Sigmoid colon (tissue), 7 donors: Measurements from ENCODE around the gene IL17RD. TPM values are rescaled to one million over a fixed set of nuclear protein-coding genes. Genes with fewer than 3 reads are reported as not detected.

Source experiments
- DNase-seq: peaks from one replicate; pipeline ENCODE4 v3.0.0-alpha.2; 2019
- H3K27ac ChIP-seq, 4 donors: fragments of 200-600 bp; sonication (generic); one replicate each; pipeline ENCODE4 v1.5.1; 2016 to 2019; ENCODE audit warnings: mild to moderate bottlenecking in 1 of 4
- H3K27me3 ChIP-seq, 3 donors: fragments of 200-600 bp; sonication (generic); one replicate each; pipeline ENCODE4 v1.5.1; 2019; ENCODE audit warnings: mild to moderate bottlenecking in 1 of 3
- H3K36me3 ChIP-seq, 4 donors: fragments of 200-600 bp; sonication (generic); one replicate each; pipeline ENCODE4 v1.5.1; 2016 to 2019
- H3K4me1 ChIP-seq, 4 donors: fragments of 200-600 bp; sonication (generic); one replicate each; pipeline ENCODE4 v1.5.1; 2017 to 2019
- H3K4me3 ChIP-seq, 4 donors: fragments of 200-600 bp; sonication (generic); one replicate each; pipeline ENCODE4 v1.5.1; 2017 to 2019; ENCODE audit warnings: mild to moderate bottlenecking in 2 of 4, moderate library complexity in 1 of 4
- H3K9me3 ChIP-seq, 4 donors: fragments of 200-600 bp in 3 of 4; sonication (generic) in 3 of 4; one replicate each; pipeline versions ENCODE4 v1.5.1 to v1.6.1; 2013 to 2019
- EP300 ChIP-seq, 4 donors: sonication (generic); formaldehyde crosslinking; IDR thresholded peaks; one replicate each; pipeline ENCODE4 v1.6.1; 2017; ENCODE audit warnings: antibody characterized with exemption in 4 of 4
- POLR2A ChIP-seq, 2 donors: fragments of 450-650 bp; IDR thresholded peaks; one replicate each; pipeline ENCODE4 v1.6.1; 2016; ENCODE audit warnings: antibody characterized with exemption in 2 of 2, mild to moderate bottlenecking in 2 of 2, moderate library complexity in 2 of 2
- POLR2AphosphoS5 ChIP-seq, 4 donors: sonication (generic); formaldehyde crosslinking; IDR thresholded peaks; one replicate each; pipeline ENCODE4 v1.6.1; 2017; ENCODE audit warnings: antibody characterized with exemption in 4 of 4
- WGBS, 2 donors: extraction: QIAGEN DNeasy Blood & Tissue Kit; methylation state at CpG; one replicate each; pipeline ENCODE4 v1.1.7; 2013; 5-methylcytosine and 5-hydroxymethylcytosine counted together
- intact Hi-C: fragments of 100-400 bp; cut with DNase I; formaldehyde crosslinking; loops from one replicate; pipeline ENCODE4 v1.15.1; 2023
- polyA plus RNA-seq, 3 donors: library from polyadenylated mRNA; stranded (reverse); fragments of 200-250 nt; gene quantifications; one replicate each; pipeline ENCODE4 v1.2.3, GENCODE V29; 2013
- total RNA-seq, 4 donors: library from RNA; depleted of rRNA; stranded (reverse); fragments of >200 nt; gene quantifications; one replicate each; pipeline ENCODE4 v1.1.0, GENCODE V29; 2016
- TF ChIP-seq, protein P1 (sequence below), 4 experiments: fragments of 450-650 bp in 3 of 4; fragments of 200-600 bp in 1 of 4; IDR thresholded peaks; one replicate each; pipeline ENCODE4 v1.5.1; 2016 to 2019; ENCODE audit warnings: antibody characterized with exemption in 4 of 4, mild to moderate bottlenecking in 3 of 4, moderate library complexity in 2 of 4
- donor health status: healthy with polysubstance abuse.
- donor health status: Bipolar disorder and iron deficiency.
- donor health status: healthy.

Gene IL17RD
- total and polyA plus RNA-seq, 7 donors: under 0.01 to 46.8 (median 16.8) TPM

DNA sequence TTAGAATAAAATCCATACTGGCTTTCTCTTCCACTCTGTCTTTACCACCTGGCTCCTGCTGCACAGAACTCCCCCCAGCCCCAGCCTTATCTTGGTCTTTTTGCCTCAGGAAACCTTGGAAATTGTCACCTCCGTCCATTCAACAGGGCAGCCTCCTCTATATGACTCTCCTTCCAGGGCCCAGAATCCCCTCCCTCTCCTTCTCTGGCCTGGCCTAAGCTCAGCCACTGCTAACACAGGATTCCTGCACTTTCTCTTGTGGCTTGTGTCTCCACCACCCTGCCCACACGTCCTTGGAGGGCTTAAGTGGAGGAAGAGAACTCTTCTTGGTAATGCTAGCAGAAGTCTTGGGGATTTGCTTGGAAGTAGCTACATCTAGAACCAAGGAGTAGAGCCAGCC, 1.5 kb upstream of the IL17RD start:
- DNase-seq: no peak
- Histone ChIP-seq H3K4me1 (peaks cover 0 to 48% (median 23%) of the 10 kb centered on the region in 4 donors), H3K4me3 (no peak overlapping the region), H3K27ac (no peak overlapping the region), H3K9me3 (no peaks in the 10 kb centered on the region), H3K36me3 (no peaks in the 10 kb centered on the region), H3K27me3 (no peaks in the 10 kb centered on the region)
- TF ChIP-seq EP300 (IDR thresholded peaks at IDR 0.05): no peak
- no peak for TF ChIP-seq POLR2AphosphoS5 (IDR thresholded peaks at IDR 0.05)
- TF ChIP-seq, protein P1, sequence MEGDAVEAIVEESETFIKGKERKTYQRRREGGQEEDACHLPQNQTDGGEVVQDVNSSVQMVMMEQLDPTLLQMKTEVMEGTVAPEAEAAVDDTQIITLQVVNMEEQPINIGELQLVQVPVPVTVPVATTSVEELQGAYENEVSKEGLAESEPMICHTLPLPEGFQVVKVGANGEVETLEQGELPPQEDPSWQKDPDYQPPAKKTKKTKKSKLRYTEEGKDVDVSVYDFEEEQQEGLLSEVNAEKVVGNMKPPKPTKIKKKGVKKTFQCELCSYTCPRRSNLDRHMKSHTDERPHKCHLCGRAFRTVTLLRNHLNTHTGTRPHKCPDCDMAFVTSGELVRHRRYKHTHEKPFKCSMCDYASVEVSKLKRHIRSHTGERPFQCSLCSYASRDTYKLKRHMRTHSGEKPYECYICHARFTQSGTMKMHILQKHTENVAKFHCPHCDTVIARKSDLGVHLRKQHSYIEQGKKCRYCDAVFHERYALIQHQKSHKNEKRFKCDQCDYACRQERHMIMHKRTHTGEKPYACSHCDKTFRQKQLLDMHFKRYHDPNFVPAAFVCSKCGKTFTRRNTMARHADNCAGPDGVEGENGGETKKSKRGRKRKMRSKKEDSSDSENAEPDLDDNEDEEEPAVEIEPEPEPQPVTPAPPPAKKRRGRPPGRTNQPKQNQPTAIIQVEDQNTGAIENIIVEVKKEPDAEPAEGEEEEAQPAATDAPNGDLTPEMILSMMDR (IDR thresholded peaks at IDR 0.05): no peak
- no peak for TF ChIP-seq POLR2A (IDR thresholded peaks at IDR 0.05)
- intact Hi-C loops: loop anchor here (2.0 to 10.0 kb wide), 4 partner anchors 42 to 431 kb away; partner anchors contain the start of genes ARF4 and PDE12
- WGBS, 2 donors: 62 to 81% methylated on average over 2 of the region's 2 CpGs

- H3K27me3 ChIP-seq: no peaks in the 10 kb centered on the region
- H3K9me3 ChIP-seq: no peaks in the 10 kb centered on the region
- H3K4me1 ChIP-seq: peaks cover 0 to 58% (median 33%) of the 10 kb centered on the region in 4 donors
- intact Hi-C loops: loop anchor here (2.0 to 10.0 kb wide), 4 partner anchors 41 to 432 kb away; partner anchors contain the start of genes ARF4 and PDE12
- DNase-seq: no peak
- H3K4me3 ChIP-seq: peak overlapping the region in 3 of 4 donors; percentile 70 to 83 (median 83)
- H3K36me3 ChIP-seq: no peaks in the 10 kb centered on the region
- TF ChIP-seq EP300 (IDR thresholded peaks at IDR 0.05) (no peak), POLR2A (IDR thresholded peaks at IDR 0.05) (no peak), POLR2AphosphoS5 (IDR thresholded peaks at IDR 0.05) (no peak)
- TF ChIP-seq, protein P1 (IDR thresholded peaks at IDR 0.05): no peak
- H3K27ac ChIP-seq: peak overlapping the region in 1 of 4 donors; percentile 87
- 5 to 15% methylated on average over 4 of the region's 4 CpGs for WGBS, 2 donors
These were observed 488 bp upstream of the IL17RD start for GRCh38 chr3:57165641-57166040.

GRCh38 chr3:57164217-57164656, 916 bp downstream of the IL17RD start:
- Histone ChIP-seq H3K27me3 (no peaks in the 10 kb centered on the region), H3K36me3 (no peaks in the 10 kb centered on the region), H3K9me3 (no peaks in the 10 kb centered on the region), H3K4me1 (peaks cover 0 to 62% (median 45%) of the 10 kb centered on the region in 4 donors), H3K27ac (peak overlapping the region; percentile 55 to 87 (median 78)), H3K4me3 (peak overlapping the region; percentile 63 to 83 (median 76))
- 5 to 6% methylated on average over 30 of the region's 30 CpGs for WGBS, 2 donors
- no peak for DNase-seq
- intact Hi-C loops: loop anchor here (5.0 to 10.0 kb wide), 2 partner anchors 157 to 391 kb away; partner anchors contain the start of gene PDE12
- TF ChIP-seq, protein P1 (IDR thresholded peaks at IDR 0.05): no peak
- TF ChIP-seq EP300 (IDR thresholded peaks at IDR 0.05): no peak
- TF ChIP-seq POLR2A (IDR thresholded peaks at IDR 0.05): no peak
- TF ChIP-seq POLR2AphosphoS5 (IDR thresholded peaks at IDR 0.05): no peak

GRCh38 chr3:57163751-57164150, 1.4 kb downstream of the IL17RD start:
- intact Hi-C loops: loop anchor here (5.0 to 10.0 kb wide), 2 partner anchors 156 to 391 kb away; partner anchors contain the start of gene PDE12
- H3K36me3 ChIP-seq: no peaks in the 10 kb centered on the region
- no peak for DNase-seq
- no peaks in the 10 kb centered on the region for H3K27me3 ChIP-seq
- peak overlapping the region; percentile 55 to 87 (median 78) for H3K27ac ChIP-seq
- TF ChIP-seq, protein P1 (IDR thresholded peaks at IDR 0.05): no peak
- TF ChIP-seq POLR2A (IDR thresholded peaks at IDR 0.05) (no peak), POLR2AphosphoS5 (IDR thresholded peaks at IDR 0.05) (no peak), EP300 (IDR thresholded peaks at IDR 0.05) (no peak)
- peaks cover 0 to 66% (median 49%) of the 10 kb centered on the region in 4 donors for H3K4me1 ChIP-seq
- H3K9me3 ChIP-seq: no peaks in the 10 kb centered on the region
- 40 to 60% methylated on average over 6 to 8 of the region's 8 CpGs for WGBS, 2 donors
- H3K4me3 ChIP-seq: peak overlapping the region; percentile 63 to 83 (median 76)
